Testis (tissue), 2 donors: ENCODE data around the gene INAVA.

Experiments
- POLR2A ChIP-seq: fragments of 450-650 bp; IDR thresholded peaks from one replicate; pipeline ENCODE4 v1.6.1; 2017; ENCODE audit warnings: antibody characterized with exemption, mild to moderate bottlenecking, moderate library complexity
- TF ChIP-seq, protein P1 (sequence below), 3 experiments: fragments of 450-650 bp in 2 of 3; fragments of 200-600 bp in 1 of 3; sonication (generic) in 1 of 3; IDR thresholded peaks; one replicate each; pipeline ENCODE4 v1.5.1; 2016 to 2019; ENCODE audit warnings: antibody characterized with exemption in 3 of 3, mild to moderate bottlenecking in 2 of 3, moderate library complexity in 1 of 3

DNA sequence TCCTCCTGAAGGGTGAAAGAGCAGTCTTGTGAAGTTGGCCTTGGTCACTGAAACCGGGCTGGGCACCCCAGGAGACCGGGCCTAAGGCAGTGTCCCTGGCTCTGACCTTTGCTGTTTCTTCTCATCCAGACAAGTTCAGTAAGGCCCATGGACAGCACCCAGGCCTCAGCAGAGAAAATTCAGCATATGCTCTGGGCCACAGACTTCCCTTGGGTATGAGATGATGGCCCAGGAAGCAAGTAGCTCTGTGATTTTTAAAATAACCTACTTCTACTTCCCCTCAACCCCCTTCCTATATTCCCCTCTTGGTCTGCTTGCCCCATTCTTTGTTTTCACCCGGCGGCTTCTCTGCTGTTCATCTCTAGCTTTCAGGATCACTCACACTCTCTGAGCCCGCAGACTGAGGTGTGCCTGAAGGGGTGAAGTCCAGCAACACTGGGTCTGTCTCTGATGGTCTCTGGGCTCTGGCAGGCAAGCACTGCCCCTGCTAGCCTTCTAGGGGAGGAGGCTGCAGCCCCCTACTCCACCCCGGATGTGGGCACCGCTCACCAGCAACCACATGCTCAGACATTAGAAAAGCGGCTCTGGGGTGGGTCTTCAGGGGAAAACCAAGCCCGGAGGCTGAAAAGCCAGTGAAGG is 24.8 kb upstream of the INAVA start:
- TF ChIP-seq, protein P1, sequence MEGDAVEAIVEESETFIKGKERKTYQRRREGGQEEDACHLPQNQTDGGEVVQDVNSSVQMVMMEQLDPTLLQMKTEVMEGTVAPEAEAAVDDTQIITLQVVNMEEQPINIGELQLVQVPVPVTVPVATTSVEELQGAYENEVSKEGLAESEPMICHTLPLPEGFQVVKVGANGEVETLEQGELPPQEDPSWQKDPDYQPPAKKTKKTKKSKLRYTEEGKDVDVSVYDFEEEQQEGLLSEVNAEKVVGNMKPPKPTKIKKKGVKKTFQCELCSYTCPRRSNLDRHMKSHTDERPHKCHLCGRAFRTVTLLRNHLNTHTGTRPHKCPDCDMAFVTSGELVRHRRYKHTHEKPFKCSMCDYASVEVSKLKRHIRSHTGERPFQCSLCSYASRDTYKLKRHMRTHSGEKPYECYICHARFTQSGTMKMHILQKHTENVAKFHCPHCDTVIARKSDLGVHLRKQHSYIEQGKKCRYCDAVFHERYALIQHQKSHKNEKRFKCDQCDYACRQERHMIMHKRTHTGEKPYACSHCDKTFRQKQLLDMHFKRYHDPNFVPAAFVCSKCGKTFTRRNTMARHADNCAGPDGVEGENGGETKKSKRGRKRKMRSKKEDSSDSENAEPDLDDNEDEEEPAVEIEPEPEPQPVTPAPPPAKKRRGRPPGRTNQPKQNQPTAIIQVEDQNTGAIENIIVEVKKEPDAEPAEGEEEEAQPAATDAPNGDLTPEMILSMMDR (IDR thresholded peaks at IDR 0.05), result no peak
- TF ChIP-seq POLR2A, result no peak
